Medulla oblongata (tissue), 1 donor: ENCODE data around the gene TMEM235.
"Not testable (repeated sequence)": the region's sequence is repeated elsewhere in the genome, so short reads cannot be mapped to it uniquely, and the experiment has no call there.

ENCODE experiments used
- DNase-seq: peaks from one replicate; pipeline ENCODE4 v3.0.0-alpha.2; 2015; ENCODE audit errors: extremely low spot score

The TMEM235 gene

GRCh38 chr17:78238823-78239488 is 7.5 kb downstream of the TMEM235 start:
- DNase-seq: no peak

GRCh38 chr17:78239489-78239931 is 8.1 kb downstream of the TMEM235 start:
- no peak for DNase-seq

GRCh38 chr17:78240012-78240655 is 8.7 kb downstream of the TMEM235 start:
- DNase-seq: no peak

GRCh38 chr17:78240839-78241238 is 9.4 kb downstream of the TMEM235 start:
- no peak for DNase-seq

GRCh38 chr17:78241277-78242023 is 10.0 kb downstream of the TMEM235 start:
- DNase-seq: peak; percentile 95

GRCh38 chr17:78242024-78242742 is 10.8 kb downstream of the TMEM235 start:
- DNase-seq: no peak

GRCh38 chr17:78247304-78247703 is 15.9 kb downstream of the TMEM235 start:
- no peak for DNase-seq

- DNase-seq: peak; percentile 54
Observed at GRCh38 chr17:78248051-78248914, 16.9 kb downstream of the TMEM235 start.

GRCh38 chr17:78249074-78249817 is 17.8 kb downstream of the TMEM235 start:
- DNase-seq: no peak

- DNase-seq: no peak
Observed at GRCh38 chr17:78249818-78250806, 18.7 kb downstream of the TMEM235 start.

- peak; percentile 89 for DNase-seq
Observed at GRCh38 chr17:78250891-78251772, 19.7 kb downstream of the TMEM235 start.

GRCh38 chr17:78251773-78252103 is 20.3 kb downstream of the TMEM235 start:
- no peak for DNase-seq

GRCh38 chr17:78252111-78252634 is 20.7 kb downstream of the TMEM235 start:
- DNase-seq: no peak

GRCh38 chr17:78252701-78253635 is 21.5 kb downstream of the TMEM235 start:
- DNase-seq: no peak

- not testable (repeated sequence) for DNase-seq
Observed at GRCh38 chr17:78253636-78253945, 22.2 kb downstream of the TMEM235 start.

GRCh38 chr17:78253946-78254672 is 22.7 kb downstream of the TMEM235 start:
- peak; percentile 86 for DNase-seq
